Mesothelial cell of epicardium (in vitro differentiated cells): ENCODE measurements around the gene SPDEF. TPM values are rescaled to one million over a fixed set of nuclear protein-coding genes. Genes with fewer than 3 reads are reported as not detected.

Source experiments
- DNase-seq, 2 experiments: peaks; one replicate each; pipeline ENCODE4 v3.0.0; 2021; ENCODE audit warnings: low spot score in 2 of 2; ENCODE audit not compliant: unreplicated experiment in 2 of 2
- H3K27ac Mint-ChIP-seq: 2 replicates; pipeline ENCODE4 v1.8.0; 2021; ENCODE audit warnings: mixed read lengths
- H3K27me3 Mint-ChIP-seq: 2 replicates; pipeline ENCODE4 v1.8.0; 2021; ENCODE audit warnings: low read depth, mixed read lengths
- H3K36me3 Mint-ChIP-seq: 2 replicates; pipeline ENCODE4 v1.8.0; 2021; ENCODE audit warnings: mixed read lengths
- H3K4me1 Mint-ChIP-seq: 2 replicates; pipeline ENCODE4 v1.8.0; 2021; ENCODE audit warnings: mixed read lengths
- H3K4me3 Mint-ChIP-seq: 2 replicates; pipeline ENCODE4 v1.8.0; 2021; ENCODE audit warnings: mild to moderate bottlenecking, moderate library complexity, mixed read lengths
- H3K9me3 Mint-ChIP-seq: 2 replicates; pipeline ENCODE4 v1.8.0; 2021; ENCODE audit warnings: mixed read lengths
- CTCF ChIP-seq: fragments of 200-600 bp; sonication (generic); IDR thresholded peaks from one replicate; pipeline ENCODE4 v1.5.0; 2021; ENCODE audit warnings: antibody characterized with exemption; ENCODE audit not compliant: unreplicated experiment
- total RNA-seq: library from RNA; stranded (reverse); gene quantifications from 3 replicates; pipeline ENCODE4 v1.2.1, GENCODE V29; 2021

SPDEF gene
- total RNA-seq, 1 donor from 2014 or later = 0.34 TPM

- no peak for TF ChIP-seq CTCF
- peaks cover 12% of the 10 kb centered on the region for H3K36me3 Mint-ChIP-seq
- H3K9me3 Mint-ChIP-seq = no peaks in the 10 kb centered on the region
- peaks cover 4% of the 10 kb centered on the region for H3K4me1 Mint-ChIP-seq
- DNase-seq = no peak
- H3K4me3 Mint-ChIP-seq = no peak overlapping the region
- no peak overlapping the region for H3K27ac Mint-ChIP-seq
- no peaks in the 10 kb centered on the region for H3K27me3 Mint-ChIP-seq
Observed at GRCh38 chr6:34587325-34587724, 31.2 kb upstream of the SPDEF start.

- Mint-ChIP-seq H3K4me1 (peaks cover 4% of the 10 kb centered on the region), H3K36me3 (peaks cover 12% of the 10 kb centered on the region), H3K27ac (no peak overlapping the region), H3K27me3 (no peaks in the 10 kb centered on the region), H3K4me3 (no peak overlapping the region), H3K9me3 (no peaks in the 10 kb centered on the region)
- no peak for TF ChIP-seq CTCF
- DNase-seq = no peak
Observed at GRCh38 chr6:34586327-34587040, 30.4 kb upstream of the SPDEF start.

DNA sequence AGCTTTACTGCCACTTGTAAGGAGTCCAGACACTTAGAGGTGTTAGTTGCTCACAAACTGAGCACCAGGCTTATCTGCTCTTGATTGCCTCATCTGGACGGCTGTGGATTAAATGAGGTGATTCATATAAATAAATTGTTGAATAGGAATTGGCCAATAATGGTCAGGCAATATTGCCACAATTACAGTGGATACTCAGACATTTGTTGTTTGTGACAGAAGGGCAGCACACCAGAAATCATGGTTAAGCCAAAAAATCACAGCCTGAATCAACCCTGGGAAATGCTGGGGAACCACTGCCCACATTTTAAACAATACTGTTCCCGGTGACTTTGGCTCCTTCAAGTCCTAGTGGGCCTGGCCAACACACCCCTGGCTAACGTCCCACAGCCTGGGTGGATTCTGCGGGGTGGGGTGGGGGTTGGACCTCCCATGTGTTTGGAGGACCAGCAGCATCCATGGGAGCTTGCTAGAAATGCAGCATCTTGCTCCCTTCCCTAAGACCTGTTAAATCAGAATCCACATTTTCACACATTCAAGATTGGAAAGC lies 29.5 kb upstream of the SPDEF start:
- Mint-ChIP-seq H3K27me3 (no peaks in the 10 kb centered on the region), H3K9me3 (no peaks in the 10 kb centered on the region), H3K4me3 (no peak overlapping the region), H3K36me3 (peaks cover 12% of the 10 kb centered on the region), H3K4me1 (peaks cover 4% of the 10 kb centered on the region), H3K27ac (no peak overlapping the region)
- no peak for DNase-seq
- TF ChIP-seq CTCF = no peak

- no peaks in the 10 kb centered on the region for H3K9me3 Mint-ChIP-seq
- DNase-seq = no peak
- H3K27ac Mint-ChIP-seq = no peak overlapping the region
- H3K27me3 Mint-ChIP-seq = no peaks in the 10 kb centered on the region
- H3K4me3 Mint-ChIP-seq = no peak overlapping the region
- no peak for TF ChIP-seq CTCF
- peaks cover 4% of the 10 kb centered on the region for H3K4me1 Mint-ChIP-seq
- peaks cover 12% of the 10 kb centered on the region for H3K36me3 Mint-ChIP-seq
Observed at GRCh38 chr6:34585108-34585507, 29.0 kb upstream of the SPDEF start.

DNA sequence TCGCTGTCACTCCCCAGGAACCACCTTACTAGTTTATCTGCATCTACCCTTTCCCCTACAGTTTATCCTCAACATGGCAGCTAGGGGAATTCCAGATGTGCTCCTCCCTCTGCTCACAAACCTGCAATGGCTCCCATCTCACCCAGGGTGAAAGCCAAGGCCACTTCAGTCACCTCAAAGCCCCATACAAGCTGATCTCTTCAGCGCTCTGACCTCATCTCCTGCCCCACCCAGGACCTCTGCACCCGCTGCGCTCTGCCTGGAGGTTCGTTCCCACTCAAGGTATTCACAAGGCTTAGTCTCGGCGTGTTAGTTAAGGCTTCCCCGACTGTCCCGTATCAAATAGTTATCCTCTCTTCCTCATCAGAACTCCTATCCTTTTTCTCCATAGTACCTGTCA lies 28.6 kb upstream of the SPDEF start:
- H3K27ac Mint-ChIP-seq = no peak overlapping the region
- peaks cover 3% of the 10 kb centered on the region for H3K4me1 Mint-ChIP-seq
- TF ChIP-seq CTCF = no peak
- no peaks in the 10 kb centered on the region for H3K9me3 Mint-ChIP-seq
- no peak for DNase-seq
- H3K27me3 Mint-ChIP-seq = no peaks in the 10 kb centered on the region
- no peak overlapping the region for H3K4me3 Mint-ChIP-seq
- peaks cover 11% of the 10 kb centered on the region for H3K36me3 Mint-ChIP-seq
